WTC11 (cell line): ENCODE results near the gene ACOXL. TPM values are rescaled to one million over a fixed set of nuclear protein-coding genes. Genes with fewer than 3 reads are reported as not detected.

Experiments
- ATAC-seq: fragments of 200-7000 bp; cut with Tn5 transposase; 2 replicates; pipeline ENCODE4 v1.10.0; 2021; ENCODE audit warnings: mild to moderate bottlenecking, moderate library complexity
- CTCF ChIA-PET: fragments of 300-600 bp; sonication (Branson Sonifier 250); formaldehyde crosslinking; loops from one replicate; lab custom pipeline; 2021; ENCODE audit warnings: antibody characterized with exemption; lab: Charles Lee
- POLR2A ChIA-PET: fragments of 350-600 bp; sonication (Branson Sonifier 250); formaldehyde crosslinking; loops from one replicate; lab custom pipeline; 2021; ENCODE audit warnings: antibody characterized with exemption; lab: Charles Lee
- DNase-seq: peaks from one replicate; pipeline ENCODE4 v3.0.0; 2021; ENCODE audit warnings: low spot score
- H3K27ac Mint-ChIP-seq: 2 replicates; pipeline ENCODE4 v1.8.0; 2021; ENCODE audit warnings: mixed read lengths
- H3K27me3 Mint-ChIP-seq: 2 replicates; pipeline ENCODE4 v1.8.0; 2021; ENCODE audit warnings: low read depth, mild to moderate bottlenecking, moderate library complexity, mixed read lengths
- H3K36me3 Mint-ChIP-seq: 2 replicates; pipeline ENCODE4 v1.8.0; 2021; ENCODE audit warnings: mixed read lengths
- H3K4me1 Mint-ChIP-seq: 2 replicates; pipeline ENCODE4 v1.8.0; 2022; ENCODE audit warnings: mixed read lengths
- H3K4me3 Mint-ChIP-seq: 2 replicates; pipeline ENCODE4 v1.8.0; 2021; ENCODE audit warnings: mild to moderate bottlenecking, moderate library complexity, mixed read lengths
- H3K9me3 Mint-ChIP-seq: 2 replicates; pipeline ENCODE4 v1.8.0; 2021; ENCODE audit warnings: mixed read lengths
- ELF4 ChIP-seq: sonication (generic); formaldehyde crosslinking; IDR thresholded peaks from 2 replicates; pipeline ENCODE4 v1.8.1; 2022; ENCODE audit warnings: low read depth, mild to moderate bottlenecking, moderate library complexity, missing genetic modification reagents
- FOXJ3 ChIP-seq: sonication (generic); formaldehyde crosslinking; IDR thresholded peaks from 2 replicates; pipeline ENCODE4 v1.9.0; 2021; ENCODE audit warnings: missing genetic modification reagents, mild to moderate bottlenecking, borderline replicate concordance
- FOXP1 ChIP-seq: sonication (generic); formaldehyde crosslinking; IDR thresholded peaks from 2 replicates; pipeline ENCODE4 v1.8.0; 2022; ENCODE audit warnings: missing genetic modification reagents, mild to moderate bottlenecking, moderate library complexity, borderline replicate concordance
- JAZF1 ChIP-seq: fragments of 250-450 bp; sonication (Bioruptor Pico); IDR thresholded peaks from 2 replicates; pipeline ENCODE4 v1.9.0; 2021; ENCODE audit warnings: moderate library complexity, mild to moderate bottlenecking, inconsistent platforms
- KAT7 ChIP-seq: sonication (generic); formaldehyde crosslinking; IDR thresholded peaks from 2 replicates; pipeline ENCODE4 v1.8.1; 2023; ENCODE audit warnings: missing genetic modification reagents, mild to moderate bottlenecking, borderline replicate concordance
- NFYB ChIP-seq: sonication (generic); formaldehyde crosslinking; conservative IDR thresholded peaks from 2 replicates; pipeline ENCODE4 v1.8.0; 2022; ENCODE audit warnings: low read depth, missing genetic modification reagents
- NR2C2 ChIP-seq: sonication (generic); formaldehyde crosslinking; IDR thresholded peaks from 2 replicates; pipeline ENCODE4 v1.8.0; 2022; ENCODE audit warnings: mild to moderate bottlenecking, missing genetic modification reagents
- RELA ChIP-seq: sonication (generic); formaldehyde crosslinking; IDR thresholded peaks from 2 replicates; pipeline ENCODE4 v1.8.1; 2022; ENCODE audit warnings: missing genetic modification reagents, mild to moderate bottlenecking, borderline replicate concordance
- SOX15 ChIP-seq: fragments of 250-450 bp; sonication (Bioruptor Pico); IDR thresholded peaks from 2 replicates; pipeline ENCODE4 v1.9.0; 2021; ENCODE audit warnings: mild to moderate bottlenecking
- TEAD4 ChIP-seq: sonication (generic); formaldehyde crosslinking; IDR thresholded peaks from 2 replicates; pipeline ENCODE4 v1.8.0; 2022; ENCODE audit warnings: mild to moderate bottlenecking, missing genetic modification reagents
- ZNF121 ChIP-seq: sonication (generic); formaldehyde crosslinking; IDR thresholded peaks from 2 replicates; pipeline ENCODE4 v1.8.0; 2023; ENCODE audit warnings: missing genetic modification reagents
- ZNF317 ChIP-seq: sonication (generic); formaldehyde crosslinking; IDR thresholded peaks from 2 replicates; pipeline ENCODE4 v1.8.1; 2023; ENCODE audit warnings: low read depth, mild to moderate bottlenecking, moderate library complexity, missing genetic modification reagents, borderline replicate concordance
- ZNF423 ChIP-seq: fragments of 250-450 bp; sonication (Bioruptor Pico); IDR thresholded peaks from 2 replicates; pipeline ENCODE4 v2.1.2; 2022; ENCODE audit warnings: mild to moderate bottlenecking, moderate library complexity
- total RNA-seq: library from RNA; stranded (reverse); gene quantifications from 3 replicates; pipeline ENCODE4 v1.2.3, GENCODE V29; 2021
- TF ChIP-seq, protein P1 (sequence below): sonication (generic); formaldehyde crosslinking; IDR thresholded peaks from 2 replicates; pipeline ENCODE4 v1.8.0; 2023; ENCODE audit warnings: mild to moderate bottlenecking, missing genetic modification reagents
- TF ChIP-seq, protein P2 (sequence below): fragments of 250-450 bp; sonication (Bioruptor Pico); IDR thresholded peaks from 2 replicates; pipeline ENCODE4 v1.9.0; 2021; ENCODE audit warnings: moderate library complexity, mild to moderate bottlenecking, inconsistent platforms, borderline replicate concordance
- TF ChIP-seq, protein P3 (sequence below): sonication (generic); formaldehyde crosslinking; conservative IDR thresholded peaks from 2 replicates; pipeline ENCODE4 v1.8.1; 2022; ENCODE audit warnings: mild to moderate bottlenecking, missing genetic modification reagents
- TF ChIP-seq, protein P4 (sequence below): sonication (generic); formaldehyde crosslinking; IDR thresholded peaks from 2 replicates; pipeline ENCODE4 v1.8.1; 2022; ENCODE audit warnings: low read depth, missing genetic modification reagents, borderline replicate concordance
- TF ChIP-seq, protein P5 (sequence below): fragments of 250-450 bp; sonication (Bioruptor Pico); conservative IDR thresholded peaks from 2 replicates; pipeline ENCODE4 v1.9.0; 2021; ENCODE audit warnings: mild to moderate bottlenecking

ACOXL gene
- total RNA-seq, 1 experiment from 2014 or later, result 14.9 TPM

DNA sequence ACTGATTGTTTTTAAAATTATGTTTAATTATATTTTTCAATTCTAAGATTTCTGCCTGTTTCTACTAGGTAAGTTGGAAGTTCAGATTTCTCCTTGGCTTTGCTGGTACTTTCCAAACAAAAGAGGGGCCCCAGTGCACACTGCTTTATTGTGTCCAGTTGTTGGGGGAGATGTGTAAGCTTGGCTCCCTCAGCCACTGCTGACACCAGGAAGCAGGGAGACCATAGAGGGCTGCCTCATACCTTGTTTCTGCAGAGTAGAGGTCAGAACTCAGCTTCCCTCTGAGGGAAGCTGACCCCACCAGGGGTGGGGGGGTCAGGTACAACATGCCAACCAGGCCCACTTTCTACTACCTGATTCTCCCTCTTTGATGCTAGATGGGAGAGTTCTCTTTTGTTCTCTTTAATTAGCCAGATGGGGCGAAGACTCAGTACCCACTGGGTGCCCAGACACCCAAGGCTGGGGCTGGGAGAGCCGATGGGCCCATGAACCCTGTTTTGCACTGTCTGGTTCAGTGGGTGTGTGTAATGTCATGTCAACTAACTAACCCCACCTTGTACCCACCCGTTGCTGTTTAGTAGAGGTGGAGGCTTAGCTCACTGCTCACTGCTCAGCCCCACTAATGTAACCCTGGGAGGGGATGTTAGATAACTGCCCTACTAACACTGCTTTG, 403.0 kb downstream of the ACOXL start:
- H3K9me3 Mint-ChIP-seq, result peaks cover 1% of the 10 kb centered on the region; the same call in 1 of the 2 replicates
- H3K27ac Mint-ChIP-seq, result no peak overlapping the region
- H3K27me3 Mint-ChIP-seq, result no peaks in the 10 kb centered on the region
- TF ChIP-seq JAZF1 (CRISPR knock-in tag) (no peak), KAT7 (CRISPR knock-in tag) (no peak), RELA (no peak), TEAD4 (CRISPR knock-in tag) (no peak)
- ChIA-PET CTCF (interaction anchor here (1.0 kb wide), 1 partner anchor 18 kb away, joined by 5 read pairs; no protein-coding TSS in a partner anchor), POLR2A (interaction anchor here (1.4 kb wide), 1 partner anchor 15 kb away, joined by 4 read pairs; the partner anchor contains the start of gene BCL2L11)
- peaks cover 18% of the 10 kb centered on the region for H3K4me1 Mint-ChIP-seq
- H3K36me3 Mint-ChIP-seq, result peaks cover 20% of the 10 kb centered on the region
- no peak for DNase-seq
- ATAC-seq, result no peak
- H3K4me3 Mint-ChIP-seq, result no peak overlapping the region

DNA sequence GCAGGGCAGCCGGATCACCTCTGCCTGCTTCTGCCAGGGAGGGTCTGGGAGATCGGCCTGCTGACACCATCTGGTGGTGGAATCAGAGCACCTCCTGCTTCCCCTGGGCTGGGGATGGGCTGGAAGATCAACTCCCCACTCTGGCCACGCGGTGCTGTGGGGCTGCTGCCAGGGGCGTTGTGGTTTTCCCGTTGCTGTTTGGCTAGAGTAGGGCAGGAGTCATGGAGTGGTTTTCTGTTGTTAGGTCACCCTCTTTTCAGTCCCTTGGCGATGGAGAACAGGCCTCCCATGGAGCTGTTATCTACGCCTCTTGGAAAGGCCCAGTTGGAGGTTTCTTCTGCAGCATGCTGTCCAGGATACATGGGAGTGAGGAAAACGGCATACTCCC, 403.5 kb downstream of the ACOXL start:
- no peak overlapping the region for H3K27ac Mint-ChIP-seq
- no peak overlapping the region for H3K4me3 Mint-ChIP-seq
- TF ChIP-seq ZNF121 (CRISPR knock-in tag) (0 out of 2 replicates have a peak, but pooled peaks have one; percentile 47), ZNF317 (CRISPR knock-in tag) (no peak)
- peaks cover 6% of the 10 kb centered on the region for H3K9me3 Mint-ChIP-seq
- H3K27me3 Mint-ChIP-seq, result no peaks in the 10 kb centered on the region
- peak; percentile 89 for ATAC-seq
- peak; percentile 55 for DNase-seq
- H3K4me1 Mint-ChIP-seq, result peaks cover 14% of the 10 kb centered on the region
- ChIA-PET POLR2A (interaction anchor here (1.4 kb wide), 1 partner anchor 15 kb away, joined by 4 read pairs; the partner anchor contains the start of gene BCL2L11), CTCF (interaction anchor here (1.0 kb wide), 1 partner anchor 19 kb away, joined by 5 read pairs; no protein-coding TSS in a partner anchor)
- H3K36me3 Mint-ChIP-seq, result peaks cover 23% of the 10 kb centered on the region

DNA sequence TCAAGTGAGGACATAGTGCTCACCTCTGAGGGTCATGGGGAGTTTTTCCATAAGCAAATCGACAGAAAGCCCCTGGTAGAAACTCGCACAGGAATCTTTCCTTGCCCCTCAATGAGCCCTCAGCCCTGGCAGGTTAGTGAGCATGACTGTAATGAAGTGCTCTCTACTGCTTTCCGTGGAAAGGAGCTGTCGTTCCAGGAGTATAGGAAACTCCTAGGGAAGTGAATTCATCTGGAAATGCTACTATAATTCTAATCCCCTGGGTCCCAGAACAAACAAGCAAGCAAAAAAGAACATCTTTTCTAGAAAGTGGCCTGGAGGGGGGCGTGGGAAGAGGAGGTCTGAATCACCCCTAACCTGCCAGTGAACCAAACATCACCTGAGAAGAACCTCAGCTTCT, 406.5 kb downstream of the ACOXL start:
- CTCF ChIA-PET, result interaction anchor here (0.7 kb wide), 1 partner anchor 9 kb away, joined by 3 read pairs; no protein-coding TSS in a partner anchor
- no peak overlapping the region for H3K4me3 Mint-ChIP-seq
- H3K27ac Mint-ChIP-seq, result no peak overlapping the region
- DNase-seq, result no peak
- POLR2A ChIA-PET, result no interaction called here
- peaks cover 16% of the 10 kb centered on the region for H3K4me1 Mint-ChIP-seq
- H3K27me3 Mint-ChIP-seq, result no peaks in the 10 kb centered on the region
- TF ChIP-seq NR2C2 (CRISPR knock-in tag) (no peak), ZNF423 (CRISPR knock-in tag) (no peak), FOXJ3 (CRISPR knock-in tag) (no peak), FOXP1 (CRISPR knock-in tag) (no peak), ELF4 (CRISPR knock-in tag) (no peak), SOX15 (CRISPR knock-in tag) (no peak), JAZF1 (CRISPR knock-in tag) (no peak), NFYB (CRISPR knock-in tag) (no peak)
- TF ChIP-seq, protein P1, sequence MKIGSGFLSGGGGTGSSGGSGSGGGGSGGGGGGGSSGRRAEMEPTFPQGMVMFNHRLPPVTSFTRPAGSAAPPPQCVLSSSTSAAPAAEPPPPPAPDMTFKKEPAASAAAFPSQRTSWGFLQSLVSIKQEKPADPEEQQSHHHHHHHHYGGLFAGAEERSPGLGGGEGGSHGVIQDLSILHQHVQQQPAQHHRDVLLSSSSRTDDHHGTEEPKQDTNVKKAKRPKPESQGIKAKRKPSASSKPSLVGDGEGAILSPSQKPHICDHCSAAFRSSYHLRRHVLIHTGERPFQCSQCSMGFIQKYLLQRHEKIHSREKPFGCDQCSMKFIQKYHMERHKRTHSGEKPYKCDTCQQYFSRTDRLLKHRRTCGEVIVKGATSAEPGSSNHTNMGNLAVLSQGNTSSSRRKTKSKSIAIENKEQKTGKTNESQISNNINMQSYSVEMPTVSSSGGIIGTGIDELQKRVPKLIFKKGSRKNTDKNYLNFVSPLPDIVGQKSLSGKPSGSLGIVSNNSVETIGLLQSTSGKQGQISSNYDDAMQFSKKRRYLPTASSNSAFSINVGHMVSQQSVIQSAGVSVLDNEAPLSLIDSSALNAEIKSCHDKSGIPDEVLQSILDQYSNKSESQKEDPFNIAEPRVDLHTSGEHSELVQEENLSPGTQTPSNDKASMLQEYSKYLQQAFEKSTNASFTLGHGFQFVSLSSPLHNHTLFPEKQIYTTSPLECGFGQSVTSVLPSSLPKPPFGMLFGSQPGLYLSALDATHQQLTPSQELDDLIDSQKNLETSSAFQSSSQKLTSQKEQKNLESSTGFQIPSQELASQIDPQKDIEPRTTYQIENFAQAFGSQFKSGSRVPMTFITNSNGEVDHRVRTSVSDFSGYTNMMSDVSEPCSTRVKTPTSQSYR (CRISPR knock-in tag), result no peak
- TF ChIP-seq, protein P2, sequence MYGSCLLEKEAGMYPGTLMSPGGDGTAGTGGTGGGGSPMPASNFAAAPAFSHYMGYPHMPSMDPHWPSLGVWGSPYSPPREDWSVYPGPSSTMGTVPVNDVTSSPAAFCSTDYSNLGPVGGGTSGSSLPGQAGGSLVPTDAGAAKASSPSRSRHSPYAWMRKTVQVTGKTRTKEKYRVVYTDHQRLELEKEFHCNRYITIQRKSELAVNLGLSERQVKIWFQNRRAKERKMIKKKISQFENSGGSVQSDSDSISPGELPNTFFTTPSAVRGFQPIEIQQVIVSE (CRISPR knock-in tag), result no peak
- TF ChIP-seq, protein P3, sequence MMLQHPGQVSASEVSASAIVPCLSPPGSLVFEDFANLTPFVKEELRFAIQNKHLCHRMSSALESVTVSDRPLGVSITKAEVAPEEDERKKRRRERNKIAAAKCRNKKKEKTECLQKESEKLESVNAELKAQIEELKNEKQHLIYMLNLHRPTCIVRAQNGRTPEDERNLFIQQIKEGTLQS (CRISPR knock-in tag), result no peak
- TF ChIP-seq, protein P4, sequence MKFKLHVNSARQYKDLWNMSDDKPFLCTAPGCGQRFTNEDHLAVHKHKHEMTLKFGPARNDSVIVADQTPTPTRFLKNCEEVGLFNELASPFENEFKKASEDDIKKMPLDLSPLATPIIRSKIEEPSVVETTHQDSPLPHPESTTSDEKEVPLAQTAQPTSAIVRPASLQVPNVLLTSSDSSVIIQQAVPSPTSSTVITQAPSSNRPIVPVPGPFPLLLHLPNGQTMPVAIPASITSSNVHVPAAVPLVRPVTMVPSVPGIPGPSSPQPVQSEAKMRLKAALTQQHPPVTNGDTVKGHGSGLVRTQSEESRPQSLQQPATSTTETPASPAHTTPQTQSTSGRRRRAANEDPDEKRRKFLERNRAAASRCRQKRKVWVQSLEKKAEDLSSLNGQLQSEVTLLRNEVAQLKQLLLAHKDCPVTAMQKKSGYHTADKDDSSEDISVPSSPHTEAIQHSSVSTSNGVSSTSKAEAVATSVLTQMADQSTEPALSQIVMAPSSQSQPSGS, result no peak
- TF ChIP-seq, protein P5, sequence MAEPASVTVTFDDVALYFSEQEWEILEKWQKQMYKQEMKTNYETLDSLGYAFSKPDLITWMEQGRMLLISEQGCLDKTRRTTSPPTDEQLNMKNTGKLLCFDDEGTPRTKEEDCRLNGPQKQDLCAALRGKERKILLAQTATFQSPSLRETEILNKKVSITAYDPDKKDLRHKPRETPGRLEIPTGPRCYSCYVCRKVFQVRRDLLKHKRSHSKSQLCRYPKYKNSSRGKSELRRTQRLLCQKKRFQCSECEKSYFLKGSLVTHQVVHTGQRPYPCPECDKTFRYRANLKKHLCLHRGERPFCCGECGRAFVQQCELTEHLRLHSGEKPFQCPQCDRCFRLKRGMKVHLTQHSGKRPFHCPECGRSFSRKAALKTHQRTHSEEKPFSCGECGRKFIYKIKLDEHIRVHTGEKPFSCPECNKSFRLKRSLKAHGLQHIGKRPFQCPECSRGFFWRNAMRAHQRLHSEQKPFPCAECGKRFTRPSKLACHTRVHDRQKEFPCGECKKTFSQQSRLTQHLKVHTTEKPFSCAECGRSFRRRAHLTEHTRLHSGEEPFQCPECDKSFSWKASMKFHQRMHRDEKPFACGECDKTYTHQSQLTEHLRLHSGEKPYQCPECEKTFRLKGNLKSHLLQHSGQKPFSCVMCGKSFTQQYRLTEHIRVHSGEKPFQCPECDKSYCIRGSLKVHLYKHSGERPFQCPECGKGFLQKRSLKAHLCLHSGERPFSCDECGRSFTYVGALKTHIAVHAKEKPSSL (CRISPR knock-in tag), result no peak
- TF ChIP-seq, all 79 proteins: peak for 0
- ATAC-seq, result no peak
- Mint-ChIP-seq H3K36me3 (peaks cover 20% of the 10 kb centered on the region), H3K9me3 (peaks cover 8% of the 10 kb centered on the region)
